ENCODE data around the gene HOXB8. TPM values are rescaled to one million over a fixed set of nuclear protein-coding genes. Genes with fewer than 3 reads are reported as not detected.
A peak's percentile ranks its signal among the peaks of the same experiment; 100 is the strongest.

Gene HOXB8
- total RNA-seq, 1 donor from 2014 or later: not detected

DNA sequence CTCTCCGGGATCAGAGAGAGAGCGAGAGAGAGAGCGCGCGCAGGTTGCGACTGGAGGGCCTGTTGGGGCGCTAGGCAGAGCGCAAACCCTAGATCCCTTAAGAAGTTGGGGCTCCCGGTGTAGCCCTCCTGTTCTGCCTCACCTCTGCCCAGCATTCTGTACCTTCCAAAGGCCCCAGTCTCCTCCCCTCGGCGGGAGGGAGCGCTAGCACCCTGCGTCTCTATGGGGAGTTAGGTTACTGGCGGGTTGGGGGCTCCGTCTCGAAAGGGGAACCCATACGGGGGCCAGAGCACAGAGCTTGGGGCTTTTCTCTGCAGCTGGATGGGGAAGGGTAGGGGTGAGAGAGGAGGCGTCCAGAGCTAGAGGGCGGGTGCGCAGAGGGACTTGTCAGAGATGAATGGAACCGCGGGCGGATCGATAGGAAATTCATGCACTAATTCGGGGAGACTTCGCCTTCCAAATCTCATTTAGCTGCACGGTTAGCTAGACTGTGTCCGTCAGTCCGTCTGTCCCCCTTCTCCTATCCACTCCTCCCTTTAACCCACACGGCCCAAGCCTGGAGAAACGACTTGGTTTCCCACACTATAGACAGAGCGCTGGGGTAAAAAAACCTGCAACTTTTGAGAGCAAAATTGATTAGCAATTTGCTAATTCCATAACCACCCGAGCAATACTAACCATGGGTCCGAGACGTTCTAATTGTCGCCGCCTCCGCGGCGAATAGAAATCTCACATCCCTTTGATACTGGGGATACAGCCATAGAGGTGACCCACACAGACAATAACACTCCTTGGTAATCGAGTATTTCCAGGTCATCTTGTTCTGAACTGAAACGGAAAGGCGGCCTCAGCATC lies 36.2 kb downstream of the HOXB8 start:
- no peak for TF ChIP-seq POLR2A (IDR thresholded peaks at IDR 0.05)
- no peak for TF ChIP-seq POLR2AphosphoS5 (IDR thresholded peaks at IDR 0.05; ENCODE audit: insufficient read depth in 1 of 2, low read depth in 1 of 2)
- TF ChIP-seq, protein P1, sequence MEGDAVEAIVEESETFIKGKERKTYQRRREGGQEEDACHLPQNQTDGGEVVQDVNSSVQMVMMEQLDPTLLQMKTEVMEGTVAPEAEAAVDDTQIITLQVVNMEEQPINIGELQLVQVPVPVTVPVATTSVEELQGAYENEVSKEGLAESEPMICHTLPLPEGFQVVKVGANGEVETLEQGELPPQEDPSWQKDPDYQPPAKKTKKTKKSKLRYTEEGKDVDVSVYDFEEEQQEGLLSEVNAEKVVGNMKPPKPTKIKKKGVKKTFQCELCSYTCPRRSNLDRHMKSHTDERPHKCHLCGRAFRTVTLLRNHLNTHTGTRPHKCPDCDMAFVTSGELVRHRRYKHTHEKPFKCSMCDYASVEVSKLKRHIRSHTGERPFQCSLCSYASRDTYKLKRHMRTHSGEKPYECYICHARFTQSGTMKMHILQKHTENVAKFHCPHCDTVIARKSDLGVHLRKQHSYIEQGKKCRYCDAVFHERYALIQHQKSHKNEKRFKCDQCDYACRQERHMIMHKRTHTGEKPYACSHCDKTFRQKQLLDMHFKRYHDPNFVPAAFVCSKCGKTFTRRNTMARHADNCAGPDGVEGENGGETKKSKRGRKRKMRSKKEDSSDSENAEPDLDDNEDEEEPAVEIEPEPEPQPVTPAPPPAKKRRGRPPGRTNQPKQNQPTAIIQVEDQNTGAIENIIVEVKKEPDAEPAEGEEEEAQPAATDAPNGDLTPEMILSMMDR (IDR thresholded peaks at IDR 0.05): no peak
- DNase-seq (ENCODE audit: extremely low spot score in 2 of 2): no peak
- no peaks in the 10 kb centered on the region for H3K9me3 ChIP-seq
- intact Hi-C loops (cut with DNase I): no loop called here
- H3K27me3 ChIP-seq: no peaks in the 10 kb centered on the region
- peaks cover 44% of the 10 kb centered on the region for H3K4me1 ChIP-seq
- peak overlapping the region; percentile 75 for H3K27ac ChIP-seq
- H3K36me3 ChIP-seq: no peaks in the 10 kb centered on the region
- peak overlapping the region; percentile 50 to 52 for H3K4me3 ChIP-seq

DNA sequence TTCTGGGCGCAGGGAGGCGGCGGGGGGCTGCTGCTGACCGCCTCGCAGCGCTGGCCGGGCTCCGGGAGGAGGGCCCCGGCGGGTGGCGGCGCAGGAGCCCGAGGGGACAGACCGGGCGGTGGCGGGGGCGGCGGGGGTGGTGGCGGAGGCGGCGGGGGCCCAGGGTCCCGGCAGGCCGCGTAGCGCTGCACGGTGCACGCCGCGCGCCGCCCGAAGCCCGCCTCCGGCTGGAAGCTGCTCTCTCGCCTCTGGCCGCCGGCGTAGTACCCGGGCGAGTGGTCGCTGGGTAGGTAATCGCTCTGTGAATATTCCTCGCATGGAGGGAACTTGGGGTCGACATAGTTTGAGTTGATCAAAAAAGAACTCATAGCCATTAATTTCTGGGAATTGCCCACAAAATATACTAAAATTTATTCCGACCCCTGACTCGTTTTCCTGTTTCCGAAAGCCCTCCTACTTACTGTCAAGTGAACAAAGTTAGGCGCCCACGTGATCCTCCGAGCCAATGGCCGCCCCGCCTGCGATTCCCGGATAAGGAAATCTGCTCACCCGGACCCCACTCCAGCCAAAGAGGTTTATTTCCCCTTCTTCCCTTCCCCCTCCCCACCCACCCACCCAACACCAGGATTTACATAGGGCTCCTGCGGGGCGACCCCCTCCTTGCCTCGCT lies 37.0 kb downstream of the HOXB8 start, which contains the start of gene HOXB4:
Gene HOXB4, minus strand, starts transcription at position 405 of the 670 bp plus-strand sequence. Its CDS starts 31 bp downstream, at position 374.
- intact Hi-C loops (cut with DNase I): loop anchor here (2.0 kb wide), 1 partner anchor 35 kb away; no protein-coding TSS in a partner anchor
- peaks cover 44% of the 10 kb centered on the region for H3K4me1 ChIP-seq
- H3K27me3 ChIP-seq: no peaks in the 10 kb centered on the region
- no peaks in the 10 kb centered on the region for H3K9me3 ChIP-seq
- TF ChIP-seq, protein P1 (IDR thresholded peaks at IDR 0.05): no peak
- TF ChIP-seq POLR2AphosphoS5 (IDR thresholded peaks at IDR 0.05; ENCODE audit: insufficient read depth in 1 of 2, low read depth in 1 of 2) (peak in 1 of 2 donors; percentile 68), POLR2A (IDR thresholded peaks at IDR 0.05) (no peak)
- no peak for DNase-seq (ENCODE audit: extremely low spot score in 2 of 2)
- H3K27ac ChIP-seq: peak within 1 kb of the TSS; percentile 75
- no peaks in the 10 kb centered on the region for H3K36me3 ChIP-seq
- H3K4me3 ChIP-seq: peak within 1 kb of the TSS; percentile 50 to 52

DNA sequence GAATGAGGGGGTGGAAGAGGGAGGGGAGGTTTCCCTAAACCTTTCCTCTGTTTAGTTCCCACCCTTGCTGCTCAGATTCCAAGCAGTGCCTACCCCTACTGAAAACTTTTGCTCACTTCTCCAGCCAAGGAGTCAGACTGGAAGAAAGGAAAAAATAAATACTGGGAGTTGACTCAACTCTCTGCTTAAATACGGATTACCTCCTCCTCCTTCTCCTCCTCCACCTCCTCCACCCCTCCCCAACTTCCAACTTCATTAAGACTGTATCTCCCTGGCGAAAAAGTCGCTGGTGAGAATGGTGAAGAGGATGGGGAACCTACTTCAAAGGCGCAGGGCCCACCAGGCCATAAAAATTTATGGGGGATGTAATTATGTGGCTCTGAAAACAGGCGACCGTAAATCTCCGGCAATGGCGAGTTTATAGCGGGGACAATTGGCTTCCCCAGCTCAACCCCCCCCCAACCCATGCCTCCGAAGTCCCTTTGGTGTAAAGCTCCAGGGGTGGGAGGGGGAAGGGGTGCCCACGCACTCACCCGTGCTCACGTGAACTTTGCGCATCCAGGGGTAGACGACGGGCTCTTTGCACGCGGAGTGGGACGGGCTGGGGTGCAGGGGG lies 37.7 kb downstream of the HOXB8 start:
- Histone ChIP-seq H3K4me1 (peaks cover 44% of the 10 kb centered on the region), H3K27ac (peak overlapping the region; percentile 75), H3K9me3 (no peaks in the 10 kb centered on the region), H3K27me3 (no peaks in the 10 kb centered on the region), H3K36me3 (no peaks in the 10 kb centered on the region), H3K4me3 (peak overlapping the region; percentile 50 to 52)
- no peak for DNase-seq (ENCODE audit: extremely low spot score in 2 of 2)
- intact Hi-C loops (cut with DNase I): loop anchor here (2.0 kb wide), 1 partner anchor 35 kb away; no protein-coding TSS in a partner anchor
- TF ChIP-seq, protein P1 (IDR thresholded peaks at IDR 0.05): no peak
- no peak for TF ChIP-seq POLR2AphosphoS5 (IDR thresholded peaks at IDR 0.05; ENCODE audit: insufficient read depth in 1 of 2, low read depth in 1 of 2)
- TF ChIP-seq POLR2A (IDR thresholded peaks at IDR 0.05): no peak

DNA sequence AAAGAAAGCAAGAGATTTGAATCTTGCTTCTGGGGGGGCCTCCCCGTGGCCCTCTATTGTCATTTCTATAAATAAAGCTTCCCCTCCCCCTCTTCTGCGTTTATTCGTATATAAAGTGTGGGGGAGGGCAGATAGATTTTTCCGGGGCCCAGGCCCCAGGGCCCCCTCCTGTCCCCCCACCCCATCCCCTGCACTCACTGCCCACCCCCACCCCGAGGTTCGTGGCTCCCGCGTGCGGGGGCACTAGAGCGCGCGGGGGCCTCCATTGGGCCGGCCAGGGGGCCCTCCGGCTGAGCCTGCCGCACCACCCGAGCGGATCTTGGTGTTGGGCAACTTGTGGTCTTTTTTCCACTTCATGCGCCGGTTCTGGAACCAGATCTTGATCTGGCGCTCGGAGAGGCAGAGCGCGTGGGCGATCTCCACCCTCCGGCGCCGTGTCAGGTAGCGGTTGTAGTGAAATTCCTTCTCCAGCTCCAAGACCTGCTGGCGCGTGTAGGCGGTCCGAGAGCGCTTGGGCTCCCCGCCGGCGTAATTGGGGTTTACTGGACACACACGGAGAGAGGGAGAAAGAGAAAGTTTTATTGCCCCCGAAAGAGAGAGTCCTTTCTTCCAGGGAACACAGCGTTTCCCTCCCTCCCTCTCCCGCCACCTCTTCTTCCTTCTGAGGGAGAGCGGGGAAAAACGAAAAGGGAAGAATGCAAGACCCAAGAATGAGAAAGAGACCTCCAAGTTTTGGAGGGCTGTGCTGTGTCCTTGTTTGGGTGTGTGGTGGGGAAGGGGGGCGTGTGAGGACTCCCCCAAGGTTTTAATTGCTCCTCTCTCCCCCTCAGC lies 38.4 kb downstream of the HOXB8 start:
- Histone ChIP-seq H3K27me3 (no peaks in the 10 kb centered on the region), H3K4me3 (peak overlapping the region; percentile 50 to 52), H3K4me1 (peaks cover 40% of the 10 kb centered on the region), H3K9me3 (no peaks in the 10 kb centered on the region), H3K27ac (peak overlapping the region; percentile 75), H3K36me3 (no peaks in the 10 kb centered on the region)
- DNase-seq (ENCODE audit: extremely low spot score in 2 of 2): no peak
- TF ChIP-seq, protein P1 (IDR thresholded peaks at IDR 0.05): no peak
- TF ChIP-seq POLR2AphosphoS5 (IDR thresholded peaks at IDR 0.05; ENCODE audit: insufficient read depth in 1 of 2, low read depth in 1 of 2) (no peak), POLR2A (IDR thresholded peaks at IDR 0.05) (no peak)
- intact Hi-C loops (cut with DNase I): loop anchor here (2.0 kb wide), 1 partner anchor 34 kb away; no protein-coding TSS in a partner anchor
